ENCODE data around the gene ENPP7. TPM values are rescaled to one million over a fixed set of nuclear protein-coding genes. Genes with fewer than 3 reads are reported as not detected.

The ENPP7 gene
- total RNA-seq, 1 donor from 2014 or later, result not detected

GRCh38 chr17:79747508-79748294 is 17.0 kb downstream of the ENPP7 start:
- Histone ChIP-seq H3K36me3 (ENCODE audit: control insufficient read depth, insufficient read depth, low read length) (no peaks in the 10 kb centered on the region), H3K4me3 (ENCODE audit: low read depth, low read length) (no peak overlapping the region), H3K27me3 (ENCODE audit: control insufficient read depth, insufficient read depth, low read length) (peaks cover 28% of the 10 kb centered on the region)
- no peak for DNase-seq (ENCODE audit: low read depth)
- no peak for TF ChIP-seq CTCF (IDR thresholded peaks at IDR 0.05; ENCODE audit: insufficient read depth, low read length, severe bottlenecking)
- FAIRE-seq, result no peak

GRCh38 chr17:79748295-79749099 is 17.8 kb downstream of the ENPP7 start:
- FAIRE-seq, result no peak
- peaks cover 26% of the 10 kb centered on the region for H3K27me3 ChIP-seq (ENCODE audit: control insufficient read depth, insufficient read depth, low read length)
- DNase-seq (ENCODE audit: low read depth), result no peak
- TF ChIP-seq CTCF (IDR thresholded peaks at IDR 0.05; ENCODE audit: insufficient read depth, low read length, severe bottlenecking), result no peak
- no peak overlapping the region for H3K4me3 ChIP-seq (ENCODE audit: low read depth, low read length)
- no peaks in the 10 kb centered on the region for H3K36me3 ChIP-seq (ENCODE audit: control insufficient read depth, insufficient read depth, low read length)

- TF ChIP-seq CTCF (IDR thresholded peaks at IDR 0.05; ENCODE audit: insufficient read depth, low read length, severe bottlenecking), result no peak
- FAIRE-seq (no peak), DNase-seq (ENCODE audit: low read depth) (peak; percentile 17)
- H3K27me3 ChIP-seq (ENCODE audit: control insufficient read depth, insufficient read depth, low read length), result peaks cover 26% of the 10 kb centered on the region
- H3K36me3 ChIP-seq (ENCODE audit: control insufficient read depth, insufficient read depth, low read length), result no peaks in the 10 kb centered on the region
- no peak overlapping the region for H3K4me3 ChIP-seq (ENCODE audit: low read depth, low read length)
These were observed 18.5 kb downstream of the ENPP7 start for GRCh38 chr17:79749156-79749815.

- peaks cover 26% of the 10 kb centered on the region for H3K27me3 ChIP-seq (ENCODE audit: control insufficient read depth, insufficient read depth, low read length)
- TF ChIP-seq CTCF (IDR thresholded peaks at IDR 0.05; ENCODE audit: insufficient read depth, low read length, severe bottlenecking), result no peak
- FAIRE-seq, result no peak
- H3K36me3 ChIP-seq (ENCODE audit: control insufficient read depth, insufficient read depth, low read length), result no peaks in the 10 kb centered on the region
- no peak for DNase-seq (ENCODE audit: low read depth)
- no peak overlapping the region for H3K4me3 ChIP-seq (ENCODE audit: low read depth, low read length)
These were observed 19.2 kb downstream of the ENPP7 start for GRCh38 chr17:79749958-79750357.

- Histone ChIP-seq H3K36me3 (ENCODE audit: control insufficient read depth, insufficient read depth, low read length) (no peaks in the 10 kb centered on the region), H3K4me3 (ENCODE audit: low read depth, low read length) (no peak overlapping the region), H3K27me3 (ENCODE audit: control insufficient read depth, insufficient read depth, low read length) (peaks cover 24% of the 10 kb centered on the region)
- DNase-seq (ENCODE audit: low read depth) (peak; percentile 29), FAIRE-seq (no peak)
- no peak for TF ChIP-seq CTCF (IDR thresholded peaks at IDR 0.05; ENCODE audit: insufficient read depth, low read length, severe bottlenecking)
These were observed 20.2 kb downstream of the ENPP7 start for GRCh38 chr17:79750650-79751545.

Data from bronchial epithelial cell (primary cell).